SH-SY5Y (cell line): ENCODE data around the gene STRIP2.

Experiments used
- GATA2 ChIP-seq: IDR thresholded peaks from 2 replicates; pipeline ENCODE4 v1.6.1; 2011; ENCODE audit warnings: mild to moderate bottlenecking, low read depth, low read length
- GATA3 ChIP-seq: IDR thresholded peaks from 2 replicates; pipeline ENCODE4 v1.6.1; 2011; ENCODE audit warnings: low read depth, mild to moderate bottlenecking, low read length, moderate library complexity

DNA sequence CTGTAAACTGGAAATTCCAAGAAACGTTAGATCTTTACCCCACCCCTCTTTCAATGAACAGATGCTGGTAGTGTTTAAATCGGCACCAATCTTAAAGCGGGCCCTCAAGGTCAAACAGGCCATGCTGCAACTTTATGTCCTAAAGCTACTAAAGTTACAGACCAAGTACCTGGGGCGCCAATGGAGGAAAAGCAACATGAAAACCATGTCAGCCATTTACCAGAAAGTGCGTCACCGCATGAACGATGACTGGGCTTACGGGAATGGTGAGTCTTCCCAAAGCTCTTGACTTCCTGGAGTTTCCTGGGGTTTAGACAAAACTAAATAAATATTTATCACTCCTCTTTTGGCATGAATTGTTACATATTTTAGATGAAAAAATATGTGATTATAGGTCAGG is 48.5 kb downstream of the STRIP2 start:
- TF ChIP-seq GATA3 (no peak), GATA2 (no peak)
